K562 (cell line): Measurements from ENCODE around the gene PRAME. TPM values are rescaled to one million over a fixed set of nuclear protein-coding genes. Genes with fewer than 3 reads are reported as not detected.

ENCODE experiments used
- CHD2 ChIP-seq: IDR thresholded peaks from 2 replicates; pipeline ENCODE4 v1.6.1; 2011; ENCODE audit warnings: low read depth, low read length
- E2F1 ChIP-seq: sonication (generic); formaldehyde crosslinking; IDR thresholded peaks from 2 replicates; pipeline ENCODE4 v1.8.1; 2023; ENCODE audit warnings: mild to moderate bottlenecking, missing genetic modification reagents, moderate library complexity
- ELK3 ChIP-seq: fragments of 450-650 bp; formaldehyde crosslinking; IDR thresholded peaks from 2 replicates; pipeline ENCODE4 v1.4.0; 2020; ENCODE audit warnings: mild to moderate bottlenecking
- FOXK1 ChIP-seq: sonication (generic); formaldehyde crosslinking; IDR thresholded peaks from 2 replicates; pipeline ENCODE4 v1.8.0; 2022; ENCODE audit warnings: missing genetic modification reagents, mild to moderate bottlenecking, borderline replicate concordance
- GABPA ChIP-seq: fragments of 200-800 bp; sonication (Bioruptor generic); conservative IDR thresholded peaks from 2 replicates; pipeline ENCODE4 v1.6.1; 2016; ENCODE audit warnings: low read depth, missing genetic modification characterization, missing compliant biosample characterization
- GTF2F1 ChIP-seq: IDR thresholded peaks from 2 replicates; pipeline ENCODE4 v1.6.1; 2011; ENCODE audit warnings: low read depth, low read length, improper control_type of control experiment
- HLTF ChIP-seq: fragments of 450-650 bp; IDR thresholded peaks from 2 replicates; pipeline ENCODE4 v1.6.1; 2016
- KLF6 ChIP-seq: fragments of 250-450 bp; sonication (Bioruptor Pico); IDR thresholded peaks from 2 replicates; pipeline ENCODE4 v1.4.0; 2020; ENCODE audit warnings: mild to moderate bottlenecking, moderate library complexity, borderline replicate concordance
- MAFK ChIP-seq: IDR thresholded peaks from 2 replicates; pipeline ENCODE4 v1.6.1; 2011; ENCODE audit warnings: low read length, improper control_type of control experiment
- MYNN ChIP-seq, 2 experiments: sonication (generic); formaldehyde crosslinking in 1 of 2; IDR thresholded peaks; 2 replicates each; pipeline versions ENCODE4 v1.5.0 to v1.6.1; 2016 to 2020; ENCODE audit warnings: antibody characterized with exemption in 1 of 2, missing genetic modification reagents in 1 of 2
- NEUROD1 ChIP-seq: fragments of 150-350 bp; IDR thresholded peaks from 2 replicates; pipeline ENCODE4 v1.6.1; 2014; ENCODE audit warnings: borderline replicate concordance, low read length, low read depth; ENCODE audit not compliant: partially characterized antibody
- NR3C1 ChIP-seq: sonication (generic); formaldehyde crosslinking; IDR thresholded peaks from 2 replicates; pipeline ENCODE4 v1.8.1; 2022; ENCODE audit warnings: missing genetic modification reagents
- POLR3A ChIP-seq: IDR thresholded peaks from 2 replicates; pipeline ENCODE4 v1.6.1; 2011; ENCODE audit warnings: borderline replicate concordance, mild to moderate bottlenecking, moderate library complexity; ENCODE audit not compliant: insufficient read length, insufficient read depth; ENCODE audit errors: extremely low read depth
- RAD21 ChIP-seq, 2 experiments: fragments of 250-450 bp in 1 of 2; fragments of 450-650 bp in 1 of 2; sonication (Bioruptor Pico) in 1 of 2; formaldehyde crosslinking in 1 of 2; IDR thresholded peaks in 1 of 2; conservative IDR thresholded peaks in 1 of 2; 2 replicates each; pipeline versions ENCODE4 v1.4.0 to v1.8.0; 2020 to 2022; ENCODE audit warnings: mild to moderate bottlenecking in 2 of 2, moderate library complexity in 1 of 2
- RAD51 ChIP-seq: fragments of 450-650 bp; IDR thresholded peaks from 2 replicates; pipeline ENCODE4 v1.7.1; 2016; ENCODE audit warnings: low read depth, mild to moderate bottlenecking, borderline replicate concordance
- SAP30 ChIP-seq: fragments of 200-600 bp; sonication (generic); IDR thresholded peaks from 2 replicates; pipeline ENCODE4 v1.6.1; 2012; ENCODE audit warnings: borderline replicate concordance, low read depth, mild to moderate bottlenecking, moderate library complexity, low read length, control low read depth, inconsistent platforms; ENCODE audit not compliant: insufficient read depth, poor library complexity, severe bottlenecking
- SIN3B ChIP-seq: fragments of 450-650 bp; IDR thresholded peaks from 2 replicates; pipeline ENCODE4 v1.6.1; 2017; ENCODE audit warnings: low read depth, mild to moderate bottlenecking, moderate library complexity
- SMARCB1 ChIP-seq: IDR thresholded peaks from 2 replicates; pipeline ENCODE4 v1.6.1; 2011; ENCODE audit warnings: improper control_type of control experiment, low read depth; ENCODE audit not compliant: insufficient read length
- SMARCC2 ChIP-seq: fragments of 450-650 bp; IDR thresholded peaks from 2 replicates; pipeline ENCODE4 v1.6.1; 2017; ENCODE audit warnings: antibody characterized with exemption, moderate library complexity, mild to moderate bottlenecking, low read depth
- SP2 ChIP-seq: IDR thresholded peaks from 2 replicates; pipeline ENCODE4 v1.6.1; 2011; ENCODE audit warnings: mild to moderate bottlenecking, low read depth, low read length, moderate library complexity; ENCODE audit not compliant: poor library complexity, severe bottlenecking; ENCODE audit errors: extremely low read depth
- ZFP30 ChIP-seq: fragments of 250-450 bp; sonication (Bioruptor Pico); IDR thresholded peaks from 2 replicates; pipeline ENCODE4 v1.8.0; 2022; ENCODE audit warnings: moderate library complexity, mild to moderate bottlenecking, inconsistent platforms, borderline replicate concordance
- ZNF232 ChIP-seq: sonication (generic); formaldehyde crosslinking; IDR thresholded peaks from 2 replicates; pipeline ENCODE4 v1.8.0; 2022; ENCODE audit warnings: mild to moderate bottlenecking, missing genetic modification reagents
- ZNF583 ChIP-seq: fragments of 250-450 bp; sonication (Bioruptor Pico); IDR thresholded peaks from 2 replicates; pipeline ENCODE4 v1.4.0; 2020
- ZNF584 ChIP-seq: fragments of 200-800 bp; sonication (Bioruptor generic); IDR thresholded peaks from 2 replicates; pipeline ENCODE4 v1.6.1; 2016; ENCODE audit warnings: low read depth, mild to moderate bottlenecking, missing genetic modification characterization, missing compliant biosample characterization
- ZNF77 ChIP-seq: fragments of 250-450 bp; sonication (Bioruptor Pico); IDR thresholded peaks from 2 replicates; pipeline ENCODE4 v1.5.0; 2020
- polyA plus RNA-seq, 8 experiments: library from polyadenylated mRNA; depleted of rRNA in 4 of 8; stranded (reverse) in 5 of 8; unstranded in 3 of 8; fragments of >200 nt; fragmentation: Nextera tagmentation in 2 of 8; fragmentation: Illumina TruSeq in 1 of 8; extraction: Ambion mirVana in 2 of 8; extraction: Trizol in 1 of 8; gene quantifications; 2 replicates each; pipeline versions ENCODE4 v1.2.1 to v1.2.3, GENCODE V29; 2011 to 2014; ENCODE audit warnings: inconsistent platforms in 1 of 8, missing spikeins in 1 of 8
- total RNA-seq, 7 experiments: library from RNA; depleted of rRNA in 6 of 7; stranded (reverse); fragments of >200 nt in 6 of 7; fragmentation: Illumina TruSeq in 2 of 7; extraction: Trizol in 2 of 7; gene quantifications; 2 replicates each; pipeline versions ENCODE4 v1.2.1 to v1.2.3, GENCODE V29; 2011 to 2021; ENCODE audit warnings: low replicate concordance in 1 of 7
- TF ChIP-seq, protein P1 (sequence below): fragments of 450-650 bp; formaldehyde crosslinking; IDR thresholded peaks from 2 replicates; pipeline ENCODE4 v1.4.0; 2022; ENCODE audit warnings: missing genetic modification characterization

The PRAME gene
- total and polyA plus RNA-seq, 9 of the 15 experiments (the other 6 are each of a cell fraction or from before 2014, with no cell fraction given), result 662 to 2,141 (median 1,142) TPM

- TF ChIP-seq RAD21 (CRISPR knock-in tag; conservative IDR thresholded peaks at IDR 0.05 in 1 of 2, IDR thresholded peaks at IDR 0.05 in 1 of 2), result no peak
- TF ChIP-seq KLF6 (CRISPR knock-in tag), result no peak
- no peak for TF ChIP-seq CHD2
- no peak for TF ChIP-seq ZNF583 (CRISPR knock-in tag)
- no peak for TF ChIP-seq SIN3B
- TF ChIP-seq SMARCC2, result no peak
- TF ChIP-seq ZFP30 (CRISPR knock-in tag), result no peak
- TF ChIP-seq SMARCB1, result no peak
- TF ChIP-seq FOXK1 (CRISPR knock-in tag), result no peak
- TF ChIP-seq ZNF77 (CRISPR knock-in tag), result no peak
- TF ChIP-seq NEUROD1, result no peak
- no peak for TF ChIP-seq RAD51
- TF ChIP-seq POLR3A, result no peak
- TF ChIP-seq SAP30, result no peak
- TF ChIP-seq E2F1 (CRISPR knock-in tag), result no peak
- TF ChIP-seq GABPA (tag), result no peak
- no peak for TF ChIP-seq NR3C1 (CRISPR knock-in tag)
- TF ChIP-seq HLTF, result no peak
- TF ChIP-seq ZNF584 (CRISPR knock-in tag), result no peak
- TF ChIP-seq ELK3 (CRISPR knock-in tag), result no peak
- TF ChIP-seq, protein P1, sequence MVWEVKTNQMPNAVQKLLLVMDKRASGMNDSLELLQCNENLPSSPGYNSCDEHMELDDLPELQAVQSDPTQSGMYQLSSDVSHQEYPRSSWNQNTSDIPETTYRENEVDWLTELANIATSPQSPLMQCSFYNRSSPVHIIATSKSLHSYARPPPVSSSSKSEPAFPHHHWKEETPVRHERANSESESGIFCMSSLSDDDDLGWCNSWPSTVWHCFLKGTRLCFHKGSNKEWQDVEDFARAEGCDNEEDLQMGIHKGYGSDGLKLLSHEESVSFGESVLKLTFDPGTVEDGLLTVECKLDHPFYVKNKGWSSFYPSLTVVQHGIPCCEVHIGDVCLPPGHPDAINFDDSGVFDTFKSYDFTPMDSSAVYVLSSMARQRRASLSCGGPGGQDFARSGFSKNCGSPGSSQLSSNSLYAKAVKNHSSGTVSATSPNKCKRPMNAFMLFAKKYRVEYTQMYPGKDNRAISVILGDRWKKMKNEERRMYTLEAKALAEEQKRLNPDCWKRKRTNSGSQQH (CRISPR knock-in tag), result no peak
- TF ChIP-seq ZNF232, result no peak
- TF ChIP-seq SP2, result no peak
- TF ChIP-seq GTF2F1, result 0 out of 2 replicates have a peak, but pooled peaks have one; percentile 26
- TF ChIP-seq MAFK, result peak; percentile 50; the same call in 1 of the 2 replicates
- no peak for TF ChIP-seq MYNN (IDR thresholded peaks at IDR 0.05)
- TF ChIP-seq MYNN (CRISPR knock-in tag; IDR thresholded peaks at IDR 0.05), result no peak
These were observed 19.8 kb upstream of the PRAME start (continued) for GRCh38 chr22:22578702-22579424.
